Loucy (cell line): ENCODE data around the gene MAN1C1.

ENCODE experiments used
- EZH2phosphoT487 ChIP-seq: fragments of 200-600 bp; IDR thresholded peaks from 2 replicates; pipeline ENCODE4 v1.6.1; 2018; ENCODE audit warnings: antibody characterized with exemption, mild to moderate bottlenecking, moderate library complexity, borderline replicate concordance
- TF ChIP-seq, protein P1 (sequence below): fragments of 200-600 bp; sonication (generic); conservative IDR thresholded peaks from 2 replicates; pipeline ENCODE4 v1.5.1; 2014; ENCODE audit warnings: mild to moderate bottlenecking, antibody characterized with exemption, low read length

DNA sequence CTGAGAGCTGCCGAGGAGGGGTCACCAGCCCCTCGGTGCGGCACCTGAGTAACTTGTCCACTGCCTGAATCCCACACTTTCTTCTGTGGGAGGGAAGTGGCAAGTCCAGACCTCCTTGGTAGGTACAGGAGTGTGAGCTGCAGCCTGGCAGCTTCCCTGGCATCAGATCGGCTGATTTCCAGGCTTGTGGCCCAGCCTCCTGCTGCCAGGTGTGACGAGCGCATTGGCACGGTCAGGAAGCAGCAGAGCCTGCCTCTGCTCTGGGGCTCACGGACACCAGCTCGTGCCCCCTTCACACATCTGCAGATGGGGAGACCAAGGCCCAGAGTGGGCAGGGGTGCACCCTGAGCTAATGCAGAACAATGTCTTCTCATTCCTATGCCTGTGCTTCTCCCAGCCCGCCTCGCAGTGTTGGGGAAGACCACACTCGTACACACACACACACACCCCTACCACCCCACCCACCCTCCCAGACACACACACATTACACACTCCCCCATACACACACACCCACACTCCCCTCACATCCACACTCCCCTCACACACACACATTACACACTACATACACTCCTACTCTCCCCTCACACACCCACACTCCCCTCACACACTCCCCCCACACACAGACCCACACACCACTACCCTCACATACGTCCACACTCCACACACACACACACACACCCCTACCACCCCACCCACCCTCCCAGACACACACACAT, 150.3 kb downstream of the MAN1C1 start:
- TF ChIP-seq, protein P1, sequence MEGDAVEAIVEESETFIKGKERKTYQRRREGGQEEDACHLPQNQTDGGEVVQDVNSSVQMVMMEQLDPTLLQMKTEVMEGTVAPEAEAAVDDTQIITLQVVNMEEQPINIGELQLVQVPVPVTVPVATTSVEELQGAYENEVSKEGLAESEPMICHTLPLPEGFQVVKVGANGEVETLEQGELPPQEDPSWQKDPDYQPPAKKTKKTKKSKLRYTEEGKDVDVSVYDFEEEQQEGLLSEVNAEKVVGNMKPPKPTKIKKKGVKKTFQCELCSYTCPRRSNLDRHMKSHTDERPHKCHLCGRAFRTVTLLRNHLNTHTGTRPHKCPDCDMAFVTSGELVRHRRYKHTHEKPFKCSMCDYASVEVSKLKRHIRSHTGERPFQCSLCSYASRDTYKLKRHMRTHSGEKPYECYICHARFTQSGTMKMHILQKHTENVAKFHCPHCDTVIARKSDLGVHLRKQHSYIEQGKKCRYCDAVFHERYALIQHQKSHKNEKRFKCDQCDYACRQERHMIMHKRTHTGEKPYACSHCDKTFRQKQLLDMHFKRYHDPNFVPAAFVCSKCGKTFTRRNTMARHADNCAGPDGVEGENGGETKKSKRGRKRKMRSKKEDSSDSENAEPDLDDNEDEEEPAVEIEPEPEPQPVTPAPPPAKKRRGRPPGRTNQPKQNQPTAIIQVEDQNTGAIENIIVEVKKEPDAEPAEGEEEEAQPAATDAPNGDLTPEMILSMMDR: no peak
- no peak for TF ChIP-seq EZH2phosphoT487
